HEK293 (cell line): ENCODE results near the gene TECR.
"Not testable (repeated sequence)": the region's sequence is repeated elsewhere in the genome, so short reads cannot be mapped to it uniquely, and the experiment has no call there.

Source experiments
- CTCF ChIA-PET: fragments of 350-600 bp; formaldehyde crosslinking; extraction: SDS; loops from one replicate; lab custom pipeline; 2021; ENCODE audit warnings: antibody characterized with exemption; lab: Yijun Ruan, JAX
- POLR2A ChIA-PET: fragments of 300-600 bp; formaldehyde crosslinking; extraction: SDS; loops from one replicate; lab custom pipeline; 2020; ENCODE audit warnings: antibody characterized with exemption, inconsistent platforms; lab: Yijun Ruan, JAX
- H3K27ac ChIP-seq: fragments of 200-500 bp; sonication (Bioruptor generic); 2 replicates; pipeline ENCODE4 v1.5.1; 2014; ENCODE audit warnings: low read depth, low read length, control low read depth, inconsistent platforms; ENCODE audit errors: extremely low read depth
- H3K36me3 ChIP-seq, 2 experiments: fragments of 200-500 bp in 1 of 2; sonication (Bioruptor generic) in 1 of 2; 1 replicate in 1 of 2; 2 replicates in 1 of 2; pipeline ENCODE4 v1.5.1; 2014 to 2017; ENCODE audit warnings: inconsistent platforms in 2 of 2, low read length in 2 of 2; ENCODE audit not compliant: control insufficient read depth in 2 of 2, insufficient read depth in 1 of 2
- H3K4me1 ChIP-seq: fragments of 200-500 bp; sonication (Bioruptor generic); 2 replicates; pipeline ENCODE4 v1.5.1; 2014; ENCODE audit warnings: mild to moderate bottlenecking, low read length, inconsistent platforms; ENCODE audit not compliant: control insufficient read depth, insufficient read depth
- H3K4me3 ChIP-seq: 2 replicates; pipeline ENCODE4 v1.5.1; 2011; ENCODE audit warnings: low read depth, mild to moderate bottlenecking, control low read depth, low read length, moderate library complexity
- H3K9me3 ChIP-seq: fragments of 200-500 bp; sonication (Bioruptor generic); 2 replicates; pipeline ENCODE4 v1.5.1; 2014; ENCODE audit warnings: low read depth, low read length, inconsistent platforms; ENCODE audit not compliant: control insufficient read depth, insufficient read depth
- GLI4 ChIP-seq: fragments of 450-650 bp; formaldehyde crosslinking; IDR thresholded peaks from 2 replicates; pipeline ENCODE4 v1.5.1; 2016; ENCODE audit warnings: missing biosample characterization, missing genetic modification characterization
- GLIS1 ChIP-seq: fragments of 450-650 bp; formaldehyde crosslinking; IDR thresholded peaks from 2 replicates; pipeline ENCODE4 v1.5.1; 2016; ENCODE audit warnings: missing biosample characterization, missing genetic modification characterization
- GLIS2 ChIP-seq: fragments of 450-650 bp; formaldehyde crosslinking; IDR thresholded peaks from 2 replicates; pipeline ENCODE4 v1.5.1; 2016; ENCODE audit warnings: missing biosample characterization, missing genetic modification characterization
- KLF1 ChIP-seq: fragments of 450-650 bp; formaldehyde crosslinking; IDR thresholded peaks from 2 replicates; pipeline ENCODE4 v1.5.1; 2016; ENCODE audit warnings: missing biosample characterization, missing genetic modification characterization
- KLF16 ChIP-seq: fragments of 450-650 bp; formaldehyde crosslinking; IDR thresholded peaks from 2 replicates; pipeline ENCODE4 v1.5.1; 2017; ENCODE audit warnings: missing biosample characterization, missing genetic modification characterization
- KLF9 ChIP-seq: fragments of 450-650 bp; formaldehyde crosslinking; IDR thresholded peaks from 2 replicates; pipeline ENCODE4 v1.5.1; 2016; ENCODE audit warnings: missing biosample characterization, missing genetic modification characterization, low read depth
- PRDM1 ChIP-seq: fragments of 450-650 bp; formaldehyde crosslinking; IDR thresholded peaks from 2 replicates; pipeline ENCODE4; 2016; ENCODE audit warnings: missing biosample characterization, missing genetic modification characterization
- SP3 ChIP-seq: fragments of 450-650 bp; formaldehyde crosslinking; IDR thresholded peaks from 2 replicates; pipeline ENCODE4 v1.5.1; 2016; ENCODE audit warnings: missing biosample characterization, missing genetic modification characterization
- SP7 ChIP-seq: fragments of 450-650 bp; formaldehyde crosslinking; IDR thresholded peaks from 2 replicates; pipeline ENCODE4 v1.5.1; 2016; ENCODE audit warnings: missing biosample characterization, missing genetic modification characterization
- ZBTB48 ChIP-seq: fragments of 450-650 bp; formaldehyde crosslinking; IDR thresholded peaks from 2 replicates; pipeline ENCODE4 v1.5.1; 2016; ENCODE audit warnings: missing biosample characterization, missing genetic modification characterization
- ZFHX2 ChIP-seq: fragments of 450-650 bp; formaldehyde crosslinking; conservative IDR thresholded peaks from 2 replicates; pipeline ENCODE4 v1.5.1; 2016; ENCODE audit warnings: missing biosample characterization, missing genetic modification characterization
- ZNF157 ChIP-seq: fragments of 450-650 bp; formaldehyde crosslinking; IDR thresholded peaks from 2 replicates; pipeline ENCODE4 v1.5.1; 2016; ENCODE audit warnings: missing biosample characterization, missing genetic modification characterization
- ZNF335 ChIP-seq: fragments of 450-650 bp; formaldehyde crosslinking; conservative IDR thresholded peaks from 2 replicates; pipeline ENCODE4 v1.5.1; 2016; ENCODE audit warnings: missing biosample characterization, missing genetic modification characterization
- ZNF366 ChIP-seq: fragments of 450-650 bp; formaldehyde crosslinking; conservative IDR thresholded peaks from 2 replicates; pipeline ENCODE4 v1.5.1; 2016; ENCODE audit warnings: missing biosample characterization, missing genetic modification characterization
- ZNF600 ChIP-seq: fragments of 450-650 bp; formaldehyde crosslinking; IDR thresholded peaks from 2 replicates; pipeline ENCODE4 v1.5.1; 2016; ENCODE audit warnings: missing biosample characterization, missing genetic modification characterization
- ZNF610 ChIP-seq: fragments of 450-650 bp; formaldehyde crosslinking; IDR thresholded peaks from 2 replicates; pipeline ENCODE4 v1.5.1; 2016; ENCODE audit warnings: missing biosample characterization, missing genetic modification characterization, borderline replicate concordance
- ZNF654 ChIP-seq: fragments of 450-650 bp; formaldehyde crosslinking; IDR thresholded peaks from 2 replicates; pipeline ENCODE4 v1.5.1; 2016; ENCODE audit warnings: low read depth, missing biosample characterization, missing genetic modification characterization
- ZNF660 ChIP-seq: fragments of 450-650 bp; IDR thresholded peaks from 2 replicates; pipeline ENCODE4 v1.5.1; 2018; ENCODE audit warnings: missing biosample characterization, mild to moderate bottlenecking, missing genetic modification characterization
- ZNF747 ChIP-seq: fragments of 450-650 bp; formaldehyde crosslinking; IDR thresholded peaks from 2 replicates; pipeline ENCODE4 v1.5.1; 2016; ENCODE audit warnings: missing biosample characterization, missing genetic modification characterization
- ZSCAN23 ChIP-seq: fragments of 450-650 bp; formaldehyde crosslinking; IDR thresholded peaks from 2 replicates; pipeline ENCODE4 v1.5.1; 2016; ENCODE audit warnings: missing biosample characterization, missing genetic modification characterization
- TF ChIP-seq, protein P1 (sequence below): fragments of 450-650 bp; formaldehyde crosslinking; IDR thresholded peaks from 2 replicates; pipeline ENCODE4 v1.5.1; 2016; ENCODE audit warnings: missing biosample characterization, missing genetic modification characterization
- TF ChIP-seq, protein P2 (sequence below): fragments of 450-650 bp; formaldehyde crosslinking; IDR thresholded peaks from 2 replicates; pipeline ENCODE4 v1.5.1; 2016; ENCODE audit warnings: missing biosample characterization, missing genetic modification characterization
- TF ChIP-seq, protein P3 (sequence below): fragments of 450-650 bp; formaldehyde crosslinking; IDR thresholded peaks from 2 replicates; pipeline ENCODE4 v1.5.1; 2016; ENCODE audit warnings: missing biosample characterization, missing genetic modification characterization
- TF ChIP-seq, protein P4 (sequence below): fragments of 450-650 bp; formaldehyde crosslinking; IDR thresholded peaks from 2 replicates; pipeline ENCODE4 v1.5.1; 2016; ENCODE audit warnings: missing biosample characterization, missing genetic modification characterization

Gene TECR

DNA sequence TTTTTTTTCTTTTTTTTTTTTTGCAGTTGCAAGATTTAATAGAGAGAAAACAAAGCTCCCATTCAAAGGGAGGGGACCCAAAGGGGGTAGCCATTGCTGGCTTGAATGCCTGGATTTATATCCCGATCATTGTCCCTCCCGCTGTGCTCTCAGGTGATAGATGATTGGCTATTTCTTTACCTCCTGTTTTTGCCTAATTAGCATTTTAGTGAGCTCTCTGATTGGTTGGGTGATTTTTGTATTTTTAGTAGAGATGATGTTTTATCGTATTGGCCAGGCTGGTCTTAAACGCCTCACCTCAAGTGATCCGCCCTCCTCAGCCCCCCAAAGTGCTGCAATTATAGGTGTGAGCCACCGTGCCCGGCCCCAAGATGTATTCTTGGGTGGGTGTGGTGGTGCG is 24.8 kb upstream of the TECR start:
- not testable (repeated sequence) for H3K4me3 ChIP-seq, H3K36me3 ChIP-seq, H3K27ac ChIP-seq, H3K9me3 ChIP-seq, H3K4me1 ChIP-seq
- POLR2A ChIA-PET, result interaction anchor here (0.9 to 5.5 kb wide), 2 partner anchors 8 to 13 kb away, joined by 4 to 48 read pairs; partner anchors contain the start of genes DNAJB1 and GIPC1
- CTCF ChIA-PET, result interaction anchor here (0.6 to 4.7 kb wide), 11 partner anchors 8 to 694 kb away, joined by 3 to 37 read pairs (median 5); partner anchors contain the start of genes DNAJB1, GIPC1 and TECR

DNA sequence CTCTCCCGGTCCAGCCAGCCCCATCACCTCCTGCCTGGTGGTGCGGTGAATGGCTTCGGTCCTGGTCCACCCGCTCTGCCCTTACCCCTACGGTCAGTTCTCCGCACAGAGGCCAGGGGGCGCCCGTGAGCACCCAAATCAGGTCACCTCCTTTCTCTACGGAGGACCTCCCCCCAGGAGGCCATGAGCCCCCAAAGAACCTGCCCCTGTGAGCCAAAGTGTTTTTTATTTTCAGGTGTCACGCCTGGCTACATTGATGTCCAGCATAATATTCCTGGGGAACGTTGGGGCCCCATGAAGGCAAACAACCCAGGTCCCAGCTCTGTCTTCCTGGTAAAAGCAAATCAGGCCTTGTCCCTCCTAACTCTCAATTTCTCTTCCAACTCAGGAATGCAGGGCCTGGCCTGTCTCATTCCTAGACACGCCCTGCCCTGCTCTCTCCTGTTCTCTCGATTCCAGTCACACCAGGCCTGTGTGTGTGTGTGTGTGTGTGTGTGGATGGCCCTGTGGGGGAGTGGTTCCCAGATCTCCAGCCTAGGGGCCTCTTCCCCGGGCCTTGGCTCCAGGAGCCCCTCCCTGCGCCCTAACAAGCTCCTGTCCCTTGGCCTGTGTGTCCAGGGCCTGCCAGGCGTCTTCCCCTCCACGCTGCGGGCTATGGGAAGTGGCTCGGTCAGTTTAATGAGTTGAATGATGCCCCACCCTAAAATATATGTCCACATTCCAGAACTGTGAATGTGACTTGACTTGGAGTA is 23.7 kb upstream of the TECR start:
- ChIA-PET CTCF (interaction anchor here (0.6 to 4.7 kb wide), 14 partner anchors 8 to 617 kb away, joined by 3 to 37 read pairs (median 4); partner anchors contain the start of genes DNAJB1, GIPC1 and NDUFB7), POLR2A (interaction anchor here (1.2 to 5.5 kb wide), 5 partner anchors 9 to 369 kb away, joined by 3 to 48 read pairs (median 5); partner anchors contain the start of genes ASF1B, DNAJB1 and GIPC1)
- Histone ChIP-seq H3K36me3 (no peaks in the 10 kb centered on the region), H3K9me3 (no peaks in the 10 kb centered on the region), H3K27ac (peak overlapping the region; percentile 53), H3K4me3 (no peak overlapping the region), H3K4me1 (no peaks in the 10 kb centered on the region; the same call in 1 of the 2 replicates)
- TF ChIP-seq, protein P1, sequence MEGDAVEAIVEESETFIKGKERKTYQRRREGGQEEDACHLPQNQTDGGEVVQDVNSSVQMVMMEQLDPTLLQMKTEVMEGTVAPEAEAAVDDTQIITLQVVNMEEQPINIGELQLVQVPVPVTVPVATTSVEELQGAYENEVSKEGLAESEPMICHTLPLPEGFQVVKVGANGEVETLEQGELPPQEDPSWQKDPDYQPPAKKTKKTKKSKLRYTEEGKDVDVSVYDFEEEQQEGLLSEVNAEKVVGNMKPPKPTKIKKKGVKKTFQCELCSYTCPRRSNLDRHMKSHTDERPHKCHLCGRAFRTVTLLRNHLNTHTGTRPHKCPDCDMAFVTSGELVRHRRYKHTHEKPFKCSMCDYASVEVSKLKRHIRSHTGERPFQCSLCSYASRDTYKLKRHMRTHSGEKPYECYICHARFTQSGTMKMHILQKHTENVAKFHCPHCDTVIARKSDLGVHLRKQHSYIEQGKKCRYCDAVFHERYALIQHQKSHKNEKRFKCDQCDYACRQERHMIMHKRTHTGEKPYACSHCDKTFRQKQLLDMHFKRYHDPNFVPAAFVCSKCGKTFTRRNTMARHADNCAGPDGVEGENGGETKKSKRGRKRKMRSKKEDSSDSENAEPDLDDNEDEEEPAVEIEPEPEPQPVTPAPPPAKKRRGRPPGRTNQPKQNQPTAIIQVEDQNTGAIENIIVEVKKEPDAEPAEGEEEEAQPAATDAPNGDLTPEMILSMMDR (tag by site-specific recombination), result peak; percentile 75
- TF ChIP-seq GLIS2 (tag by site-specific recombination) (peak; percentile 61), ZNF157 (tag by site-specific recombination) (no peak), PRDM1 (tag by site-specific recombination) (peak; percentile 48; the same call in 1 of the 2 replicates), ZNF600 (tag by site-specific recombination) (0 out of 2 replicates have a peak, but pooled peaks have one; percentile 33), ZNF366 (tag by site-specific recombination) (no peak), ZNF660 (tag by site-specific recombination) (peak; percentile 97), ZFHX2 (tag by site-specific recombination) (peak; percentile 65), GLIS1 (peak; percentile 25), ZBTB48 (tag by site-specific recombination) (peak; percentile 26; the same call in 1 of the 2 replicates), ZNF747 (no peak), SP7 (tag by site-specific recombination) (0 out of 2 replicates have a peak, but pooled peaks have one; percentile 15), ZNF610 (tag by site-specific recombination) (0 out of 2 replicates have a peak, but pooled peaks have one; percentile 15), SP3 (tag by site-specific recombination) (peak; percentile 39), KLF9 (0 out of 2 replicates have a peak, but pooled peaks have one; percentile 10), GLI4 (no peak), ZNF335 (tag by site-specific recombination) (peak; percentile 66), KLF1 (tag by site-specific recombination) (peak; percentile 43; the same call in 1 of the 2 replicates), KLF16 (no peak), ZNF654 (tag by site-specific recombination) (0 out of 2 replicates have a peak, but pooled peaks have one; percentile 1), ZSCAN23 (tag by site-specific recombination) (no peak)
- TF ChIP-seq, protein P2, sequence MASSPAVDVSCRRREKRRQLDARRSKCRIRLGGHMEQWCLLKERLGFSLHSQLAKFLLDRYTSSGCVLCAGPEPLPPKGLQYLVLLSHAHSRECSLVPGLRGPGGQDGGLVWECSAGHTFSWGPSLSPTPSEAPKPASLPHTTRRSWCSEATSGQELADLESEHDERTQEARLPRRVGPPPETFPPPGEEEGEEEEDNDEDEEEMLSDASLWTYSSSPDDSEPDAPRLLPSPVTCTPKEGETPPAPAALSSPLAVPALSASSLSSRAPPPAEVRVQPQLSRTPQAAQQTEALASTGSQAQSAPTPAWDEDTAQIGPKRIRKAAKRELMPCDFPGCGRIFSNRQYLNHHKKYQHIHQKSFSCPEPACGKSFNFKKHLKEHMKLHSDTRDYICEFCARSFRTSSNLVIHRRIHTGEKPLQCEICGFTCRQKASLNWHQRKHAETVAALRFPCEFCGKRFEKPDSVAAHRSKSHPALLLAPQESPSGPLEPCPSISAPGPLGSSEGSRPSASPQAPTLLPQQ (tag by site-specific recombination), result no peak
- TF ChIP-seq, protein P3, sequence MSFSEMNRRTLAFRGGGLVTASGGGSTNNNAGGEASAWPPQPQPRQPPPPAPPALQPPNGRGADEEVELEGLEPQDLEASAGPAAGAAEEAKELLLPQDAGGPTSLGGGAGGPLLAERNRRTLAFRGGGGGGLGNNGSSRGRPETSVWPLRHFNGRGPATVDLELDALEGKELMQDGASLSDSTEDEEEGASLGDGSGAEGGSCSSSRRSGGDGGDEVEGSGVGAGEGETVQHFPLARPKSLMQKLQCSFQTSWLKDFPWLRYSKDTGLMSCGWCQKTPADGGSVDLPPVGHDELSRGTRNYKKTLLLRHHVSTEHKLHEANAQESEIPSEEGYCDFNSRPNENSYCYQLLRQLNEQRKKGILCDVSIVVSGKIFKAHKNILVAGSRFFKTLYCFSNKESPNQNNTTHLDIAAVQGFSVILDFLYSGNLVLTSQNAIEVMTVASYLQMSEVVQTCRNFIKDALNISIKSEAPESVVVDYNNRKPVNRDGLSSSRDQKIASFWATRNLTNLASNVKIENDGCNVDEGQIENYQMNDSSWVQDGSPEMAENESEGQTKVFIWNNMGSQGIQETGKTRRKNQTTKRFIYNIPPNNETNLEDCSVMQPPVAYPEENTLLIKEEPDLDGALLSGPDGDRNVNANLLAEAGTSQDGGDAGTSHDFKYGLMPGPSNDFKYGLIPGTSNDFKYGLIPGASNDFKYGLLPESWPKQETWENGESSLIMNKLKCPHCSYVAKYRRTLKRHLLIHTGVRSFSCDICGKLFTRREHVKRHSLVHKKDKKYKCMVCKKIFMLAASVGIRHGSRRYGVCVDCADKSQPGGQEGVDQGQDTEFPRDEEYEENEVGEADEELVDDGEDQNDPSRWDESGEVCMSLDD (tag by site-specific recombination), result peak; percentile 74; the same call in 1 of the 2 replicates
- TF ChIP-seq, protein P4, sequence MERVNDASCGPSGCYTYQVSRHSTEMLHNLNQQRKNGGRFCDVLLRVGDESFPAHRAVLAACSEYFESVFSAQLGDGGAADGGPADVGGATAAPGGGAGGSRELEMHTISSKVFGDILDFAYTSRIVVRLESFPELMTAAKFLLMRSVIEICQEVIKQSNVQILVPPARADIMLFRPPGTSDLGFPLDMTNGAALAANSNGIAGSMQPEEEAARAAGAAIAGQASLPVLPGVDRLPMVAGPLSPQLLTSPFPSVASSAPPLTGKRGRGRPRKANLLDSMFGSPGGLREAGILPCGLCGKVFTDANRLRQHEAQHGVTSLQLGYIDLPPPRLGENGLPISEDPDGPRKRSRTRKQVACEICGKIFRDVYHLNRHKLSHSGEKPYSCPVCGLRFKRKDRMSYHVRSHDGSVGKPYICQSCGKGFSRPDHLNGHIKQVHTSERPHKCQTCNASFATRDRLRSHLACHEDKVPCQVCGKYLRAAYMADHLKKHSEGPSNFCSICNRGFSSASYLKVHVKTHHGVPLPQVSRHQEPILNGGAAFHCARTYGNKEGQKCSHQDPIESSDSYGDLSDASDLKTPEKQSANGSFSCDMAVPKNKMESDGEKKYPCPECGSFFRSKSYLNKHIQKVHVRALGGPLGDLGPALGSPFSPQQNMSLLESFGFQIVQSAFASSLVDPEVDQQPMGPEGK (tag by site-specific recombination), result peak; percentile 86
